Mesenchymal stem cell (in vitro differentiated cells and primary cell): ENCODE measurements around the gene MPP2.
A peak's percentile ranks its signal among the peaks of the same experiment; 100 is the strongest.

Experiments
- DNase-seq: peaks from one replicate; pipeline ENCODE4 v3.0.0-alpha.2; 2013
- H2AFZ ChIP-seq: one replicate; pipeline ENCODE4 v1.6.1; 2013; ENCODE audit warnings: low read depth, mild to moderate bottlenecking, control low read depth, inconsistent platforms, low read length, moderate library complexity
- H2AK5ac ChIP-seq: 2 replicates; pipeline ENCODE4 v1.6.1; 2013; ENCODE audit warnings: low read length, moderate library complexity, mild to moderate bottlenecking, inconsistent platforms; ENCODE audit not compliant: severe bottlenecking
- H2BK120ac ChIP-seq: one replicate; pipeline ENCODE4 v1.6.1; 2013; ENCODE audit warnings: low read depth, mild to moderate bottlenecking, inconsistent platforms, low read length, moderate library complexity
- H2BK12ac ChIP-seq, 2 experiments: one replicate each; pipeline ENCODE4 v1.6.1; 2013; ENCODE audit warnings: inconsistent platforms in 2 of 2, low read length in 2 of 2, mild to moderate bottlenecking in 2 of 2, moderate library complexity in 2 of 2, control low read depth in 1 of 2
- H2BK15ac ChIP-seq: one replicate; pipeline ENCODE4 v1.6.1; 2013; ENCODE audit warnings: mild to moderate bottlenecking, low read depth, inconsistent platforms; ENCODE audit not compliant: poor library complexity, severe bottlenecking
- H2BK5ac ChIP-seq: 2 replicates; pipeline ENCODE4 v1.6.1; 2013; ENCODE audit warnings: low read depth, mild to moderate bottlenecking, low read length, control low read depth, inconsistent platforms; ENCODE audit not compliant: poor library complexity, severe bottlenecking
- H3K14ac ChIP-seq, 2 experiments: one replicate each; pipeline ENCODE4 v1.6.1; 2013; ENCODE audit warnings: inconsistent platforms in 2 of 2, low read length in 2 of 2, control low read depth in 1 of 2, mild to moderate bottlenecking in 1 of 2, moderate library complexity in 1 of 2
- H3K18ac ChIP-seq, 2 experiments: one replicate each; pipeline ENCODE4 v1.6.1; 2013; ENCODE audit warnings: inconsistent platforms in 2 of 2, low read length in 2 of 2, control low read depth in 1 of 2, low read depth in 1 of 2, mild to moderate bottlenecking in 1 of 2
- H3K23ac ChIP-seq, 2 experiments: one replicate each; pipeline ENCODE4 v1.6.1; 2013; ENCODE audit warnings: inconsistent platforms in 2 of 2, low read length in 2 of 2, mild to moderate bottlenecking in 2 of 2, moderate library complexity in 2 of 2, control low read depth in 1 of 2
- H3K27ac ChIP-seq: 2 replicates; pipeline ENCODE4 v1.5.1; 2013; ENCODE audit warnings: mild to moderate bottlenecking, moderate library complexity, low read length, control low read depth, inconsistent platforms; ENCODE audit not compliant: poor library complexity, severe bottlenecking
- H3K27me3 ChIP-seq, 2 experiments: 2 replicates each; pipeline versions ENCODE4 v1.6.1 to v1.7.0; 2013; ENCODE audit warnings: low read length in 2 of 2, mild to moderate bottlenecking in 2 of 2, moderate library complexity in 2 of 2, control low read depth in 1 of 2, inconsistent platforms in 1 of 2; ENCODE audit not compliant: control insufficient read depth in 1 of 2, insufficient read depth in 1 of 2
- H3K36me3 ChIP-seq, 2 experiments: 2 replicates each; pipeline versions ENCODE4 v1.6.1 to v1.7.0; 2013; ENCODE audit warnings: low read length in 2 of 2, control low read depth in 1 of 2, inconsistent platforms in 1 of 2, low read depth in 1 of 2, mild to moderate bottlenecking in 1 of 2; ENCODE audit not compliant: insufficient read depth in 2 of 2, control insufficient read depth in 1 of 2
- H3K4ac ChIP-seq, 2 experiments: one replicate each; pipeline ENCODE4 v1.6.1; 2013; ENCODE audit warnings: inconsistent platforms in 2 of 2, low read length in 2 of 2, mild to moderate bottlenecking in 2 of 2, moderate library complexity in 2 of 2, control low read depth in 1 of 2, low read depth in 1 of 2
- H3K4me1 ChIP-seq: 2 replicates; pipeline ENCODE4 v1.6.1; 2013; ENCODE audit warnings: low read depth, low read length, control low read depth; ENCODE audit not compliant: control insufficient read depth, insufficient read depth
- H3K4me2 ChIP-seq: 2 replicates; pipeline ENCODE4 v1.6.1; 2013; ENCODE audit warnings: low read length, mild to moderate bottlenecking, inconsistent platforms; ENCODE audit not compliant: poor library complexity, severe bottlenecking
- H3K4me3 ChIP-seq, 2 experiments: 2 replicates each; pipeline versions ENCODE4 v1.5.1 to v1.7.0; 2013; ENCODE audit warnings: low read length in 2 of 2, mild to moderate bottlenecking in 2 of 2, control low read depth in 1 of 2, low read depth in 1 of 2; ENCODE audit not compliant: insufficient read depth in 1 of 2
- H3K79me1 ChIP-seq: replicated peaks from 2 replicates; pipeline ENCODE4 v1.6.1; 2013; ENCODE audit warnings: mild to moderate bottlenecking, control low read depth, low read length, inconsistent platforms; ENCODE audit not compliant: poor library complexity, severe bottlenecking
- H3K9ac ChIP-seq: 2 replicates; pipeline ENCODE4 v1.7.0; 2013; ENCODE audit warnings: mild to moderate bottlenecking, low read length, moderate library complexity
- H3K9me3 ChIP-seq: 2 replicates; pipeline ENCODE4 v1.7.0; 2013; ENCODE audit warnings: mild to moderate bottlenecking, low read length; ENCODE audit not compliant: control insufficient read depth
- H4K8ac ChIP-seq: one replicate; pipeline ENCODE4 v1.6.1; 2013; ENCODE audit warnings: inconsistent platforms, mild to moderate bottlenecking, low read length, moderate library complexity
- H4K91ac ChIP-seq: one replicate; pipeline ENCODE4 v1.6.1; 2013; ENCODE audit warnings: mild to moderate bottlenecking, low read length, inconsistent platforms
- WGBS: methylation state at CpG from one replicate; pipeline ENCODE4 v1.1.7; 2013; ENCODE audit warnings: mixed read lengths; 5-methylcytosine and 5-hydroxymethylcytosine counted together

Gene MPP2

GRCh38 chr17:43855061-43855460, 52.3 kb downstream of the MPP2 start:
- H2BK120ac ChIP-seq: no peak overlapping the region
- peaks cover 79 to 85% of the 10 kb centered on the region in 2 experiments for H3K27me3 ChIP-seq
- DNase-seq: no peak
- no peak overlapping the region for H3K18ac ChIP-seq
- WGBS: 90% methylated on average over 9 of the region's 9 CpGs
- H3K9me3 ChIP-seq: no peaks in the 10 kb centered on the region
- no peak overlapping the region for H3K4me3 ChIP-seq
- H3K36me3 ChIP-seq: no peaks in the 10 kb centered on the region
- no peak overlapping the region for H2BK12ac ChIP-seq
- no peak overlapping the region for H3K9ac ChIP-seq
- H3K14ac ChIP-seq: no peak overlapping the region
- H3K27ac ChIP-seq: no peak overlapping the region
- H4K8ac ChIP-seq: no peak overlapping the region
- no peak overlapping the region for H2AK5ac ChIP-seq
- H3K23ac ChIP-seq: no peak overlapping the region
- H2AFZ ChIP-seq: no peak overlapping the region
- no peak overlapping the region for H2BK5ac ChIP-seq
- H4K91ac ChIP-seq: peak overlapping the region; percentile 47
- no peak overlapping the region for H3K4me2 ChIP-seq
- no peaks in the 10 kb centered on the region for H3K4me1 ChIP-seq
- H3K4ac ChIP-seq: no peak overlapping the region
- H3K79me1 ChIP-seq: no peaks in the 10 kb centered on the region
- no peak overlapping the region for H2BK15ac ChIP-seq

GRCh38 chr17:43854498-43854897, 52.8 kb downstream of the MPP2 start:
- no peak for DNase-seq
- H3K27ac ChIP-seq: no peak overlapping the region
- H3K4ac ChIP-seq: no peak overlapping the region
- no peaks in the 10 kb centered on the region for H3K9me3 ChIP-seq
- H3K27me3 ChIP-seq: peaks cover 74 to 83% of the 10 kb centered on the region in 2 experiments
- H3K14ac ChIP-seq: no peak overlapping the region
- H2BK120ac ChIP-seq: no peak overlapping the region
- H2BK15ac ChIP-seq: no peak overlapping the region
- H3K4me2 ChIP-seq: no peak overlapping the region
- no peak overlapping the region for H3K9ac ChIP-seq
- H2AFZ ChIP-seq: no peak overlapping the region
- no peaks in the 10 kb centered on the region for H3K79me1 ChIP-seq
- H3K4me3 ChIP-seq: no peak overlapping the region
- H2AK5ac ChIP-seq: no peak overlapping the region
- H2BK12ac ChIP-seq: no peak overlapping the region
- H3K23ac ChIP-seq: no peak overlapping the region
- no peak overlapping the region for H4K91ac ChIP-seq
- H3K18ac ChIP-seq: no peak overlapping the region
- no peak overlapping the region for H2BK5ac ChIP-seq
- H3K4me1 ChIP-seq: no peaks in the 10 kb centered on the region
- whole genome bisulfite sequencing: 77% methylated on average over 8 of the region's 8 CpGs
- H3K36me3 ChIP-seq: no peaks in the 10 kb centered on the region
- H4K8ac ChIP-seq: no peak overlapping the region

GRCh38 chr17:43853546-43853945, 53.8 kb downstream of the MPP2 start:
- H3K23ac ChIP-seq: peak overlapping the region in 1 of 2 experiments; percentile 35
- no peak overlapping the region for H3K18ac ChIP-seq
- no peaks in the 10 kb centered on the region for H3K9me3 ChIP-seq
- H3K36me3 ChIP-seq: no peaks in the 10 kb centered on the region
- no peak overlapping the region for H3K4me2 ChIP-seq
- no peak for DNase-seq
- H3K14ac ChIP-seq: no peak overlapping the region
- H3K4me1 ChIP-seq: no peaks in the 10 kb centered on the region
- no peak overlapping the region for H2BK120ac ChIP-seq
- peaks cover 74 to 83% of the 10 kb centered on the region in 2 experiments for H3K27me3 ChIP-seq
- WGBS: 76% methylated on average over 7 of the region's 7 CpGs
- H3K4ac ChIP-seq: no peak overlapping the region
- H2AFZ ChIP-seq: no peak overlapping the region
- no peak overlapping the region for H2BK5ac ChIP-seq
- H2BK15ac ChIP-seq: no peak overlapping the region
- no peaks in the 10 kb centered on the region for H3K79me1 ChIP-seq
- no peak overlapping the region for H4K8ac ChIP-seq
- no peak overlapping the region for H4K91ac ChIP-seq
- H3K4me3 ChIP-seq: no peak overlapping the region
- no peak overlapping the region for H3K27ac ChIP-seq
- H2AK5ac ChIP-seq: no peak overlapping the region
- H2BK12ac ChIP-seq: no peak overlapping the region
- no peak overlapping the region for H3K9ac ChIP-seq

GRCh38 chr17:43852571-43852970, 54.8 kb downstream of the MPP2 start:
- no peak overlapping the region for H3K23ac ChIP-seq
- H3K4me1 ChIP-seq: no peaks in the 10 kb centered on the region
- H2AFZ ChIP-seq: no peak overlapping the region
- no peak overlapping the region for H2BK15ac ChIP-seq
- H3K4me3 ChIP-seq: no peak overlapping the region
- no peaks in the 10 kb centered on the region for H3K36me3 ChIP-seq
- H4K91ac ChIP-seq: no peak overlapping the region
- no peak overlapping the region for H2BK12ac ChIP-seq
- no peak overlapping the region for H2BK120ac ChIP-seq
- H3K79me1 ChIP-seq: no peaks in the 10 kb centered on the region
- no peak overlapping the region for H3K14ac ChIP-seq
- no peak overlapping the region for H4K8ac ChIP-seq
- H3K9ac ChIP-seq: no peak overlapping the region
- no peak overlapping the region for H3K4me2 ChIP-seq
- no peak for DNase-seq
- no peak overlapping the region for H2BK5ac ChIP-seq
- H3K27ac ChIP-seq: no peak overlapping the region
- WGBS: 85% methylated on average over 4 of the region's 8 CpGs
- H3K18ac ChIP-seq: no peak overlapping the region
- H3K27me3 ChIP-seq: peaks cover 69 to 81% of the 10 kb centered on the region in 2 experiments
- no peaks in the 10 kb centered on the region for H3K9me3 ChIP-seq
- H2AK5ac ChIP-seq: no peak overlapping the region
- H3K4ac ChIP-seq: no peak overlapping the region
